ENCODE results near the gene SACS.

Gene SACS

GRCh38 chr13:23288564-23288963 is 144.9 kb downstream of the SACS start:
- no peak for DNase-seq

- no peak for DNase-seq
These were observed 154.2 kb downstream of the SACS start for GRCh38 chr13:23279321-23279720.

All from suppressor macrophage (primary cell).